HepG2 (cell line): ENCODE data around the gene CLDN9. TPM values are rescaled to one million over a fixed set of nuclear protein-coding genes. Genes with fewer than 3 reads are reported as not detected.

Source experiments
- AKAP8 ChIP-seq: sonication (generic); formaldehyde crosslinking; IDR thresholded peaks from 2 replicates; pipeline ENCODE4 v1.5.1; 2020; ENCODE audit warnings: mild to moderate bottlenecking, missing genetic modification reagents
- BCL6 ChIP-seq: IDR thresholded peaks from 2 replicates; pipeline ENCODE4 v1.6.1; 2016; ENCODE audit warnings: missing genetic modification reagents, missing compliant biosample characterization
- CHCHD3 ChIP-seq: sonication (generic); formaldehyde crosslinking; IDR thresholded peaks from 2 replicates; pipeline ENCODE4 v1.8.0; 2022; ENCODE audit warnings: mild to moderate bottlenecking, missing genetic modification reagents, moderate library complexity
- GABPB1 ChIP-seq: IDR thresholded peaks from 2 replicates; pipeline ENCODE4 v1.6.1; 2016; ENCODE audit warnings: mild to moderate bottlenecking, missing genetic modification reagents, moderate library complexity, missing compliant biosample characterization
- JUN ChIP-seq: sonication (generic); formaldehyde crosslinking; IDR thresholded peaks from 2 replicates; pipeline ENCODE4 v1.4.0; 2020; ENCODE audit warnings: mild to moderate bottlenecking, missing genetic modification reagents
- NFE2 ChIP-seq: sonication (generic); formaldehyde crosslinking; IDR thresholded peaks from 2 replicates; pipeline ENCODE4 v1.4.0; 2020; ENCODE audit warnings: missing genetic modification reagents
- PHF5A ChIP-seq: IDR thresholded peaks from one replicate; pipeline ENCODE4 v1.6.1; 2018; ENCODE audit warnings: low read depth, missing genetic modification reagents; ENCODE audit not compliant: unreplicated experiment
- ZNF772 ChIP-seq: sonication (generic); formaldehyde crosslinking; IDR thresholded peaks from 2 replicates; pipeline ENCODE4 v1.5.0; 2020; ENCODE audit warnings: mild to moderate bottlenecking, missing genetic modification reagents
- ZNF792 ChIP-seq: IDR thresholded peaks from 2 replicates; pipeline ENCODE4 v1.6.1; 2016
- ZXDC ChIP-seq: sonication (generic); formaldehyde crosslinking; IDR thresholded peaks from 2 replicates; pipeline ENCODE4 v1.5.0; 2020; ENCODE audit warnings: mild to moderate bottlenecking, missing genetic modification reagents
- polyA plus RNA-seq, 8 experiments: library from polyadenylated mRNA; depleted of rRNA in 3 of 8; stranded (reverse) in 7 of 8; unstranded in 1 of 8; fragments of >200 nt; fragmentation: Illumina TruSeq in 4 of 8; extraction: Trizol in 4 of 8; gene quantifications; 2 replicates each; pipeline versions ENCODE4 v1.2.1 to v1.2.3, GENCODE V29; 2011 to 2016; ENCODE audit warnings: low read depth in 4 of 8, missing spikeins in 1 of 8, mixed read lengths in 1 of 8; ENCODE audit not compliant: insufficient read depth in 1 of 8
- total RNA-seq, 5 experiments: library from RNA; depleted of rRNA; stranded (reverse); fragments of >200 nt; fragmentation: Illumina TruSeq; extraction: Trizol; gene quantifications; 2 replicates each; pipeline ENCODE4 v1.2.3, GENCODE V29; 2016; ENCODE audit warnings: low read depth in 1 of 5
- TF ChIP-seq, protein P1 (sequence below): sonication (generic); formaldehyde crosslinking; IDR thresholded peaks from one replicate; pipeline ENCODE4 v1.5.1; 2020; ENCODE audit warnings: mild to moderate bottlenecking, missing genetic modification reagents; ENCODE audit errors: not compliant biosample characterization
- TF ChIP-seq, protein P2 (sequence below): sonication (generic); formaldehyde crosslinking; conservative IDR thresholded peaks from 2 replicates; pipeline ENCODE4 v1.5.0; 2020; ENCODE audit warnings: missing genetic modification reagents
- TF ChIP-seq, protein P3 (sequence below), 2 experiments: sonication (generic) in 1 of 2; formaldehyde crosslinking in 1 of 2; IDR thresholded peaks; 2 replicates each; pipeline versions ENCODE4 v1.4.0 to v1.6.1; 2018 to 2020; ENCODE audit warnings: missing genetic modification reagents in 2 of 2, borderline replicate concordance in 1 of 2, low read depth in 1 of 2, mild to moderate bottlenecking in 1 of 2, missing biosample characterization in 1 of 2

CLDN9 gene
- total and polyA plus RNA-seq, 2 of the 13 experiments (the other 11 are each of a cell fraction or from before 2014, with no cell fraction given) = 0.15 to 0.26 TPM

DNA sequence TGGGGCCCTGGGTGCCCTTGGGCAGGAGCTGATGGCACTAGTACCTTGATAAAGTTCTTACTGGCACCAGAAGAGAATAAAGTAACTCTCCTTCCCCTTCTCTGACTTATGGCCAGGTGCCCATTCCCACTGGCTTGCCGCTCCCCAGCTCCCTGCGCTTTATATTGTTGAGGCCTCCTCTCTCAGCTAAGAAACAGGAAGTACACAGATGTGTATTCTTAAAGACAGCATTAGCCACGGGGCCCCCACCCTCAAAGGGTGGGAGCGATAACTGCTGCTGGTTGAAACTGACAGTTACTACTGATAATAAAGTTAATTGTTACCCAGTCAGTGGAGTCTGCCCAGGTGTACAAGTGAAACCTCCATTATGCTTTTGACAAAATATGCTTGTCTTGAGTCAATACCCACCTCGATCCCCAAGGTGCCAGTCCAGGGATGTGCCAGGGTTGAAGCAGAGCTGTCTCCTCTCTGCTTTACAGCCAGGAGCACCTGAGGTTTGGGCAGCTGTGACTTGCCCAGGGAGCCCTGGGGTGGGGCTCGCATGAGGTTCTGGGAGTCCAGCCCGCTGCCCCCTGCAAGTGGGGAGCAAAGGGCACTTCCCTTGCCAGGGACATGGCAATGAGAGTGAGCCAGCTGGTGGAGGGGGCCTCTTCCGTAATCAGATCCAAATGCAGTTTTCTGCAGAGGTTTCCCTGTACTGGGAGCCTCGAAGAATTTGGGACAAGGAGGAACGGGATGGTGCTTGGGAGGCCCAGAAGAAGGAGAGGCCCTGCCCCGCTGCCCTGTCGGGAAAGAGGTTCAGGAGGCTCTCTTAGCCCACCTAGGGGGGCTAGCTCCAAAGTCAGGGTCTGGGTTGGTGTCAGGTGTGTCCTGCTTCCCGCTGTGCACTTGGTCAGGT is 5.4 kb upstream of the CLDN9 start (continued):
- TF ChIP-seq, protein P1, sequence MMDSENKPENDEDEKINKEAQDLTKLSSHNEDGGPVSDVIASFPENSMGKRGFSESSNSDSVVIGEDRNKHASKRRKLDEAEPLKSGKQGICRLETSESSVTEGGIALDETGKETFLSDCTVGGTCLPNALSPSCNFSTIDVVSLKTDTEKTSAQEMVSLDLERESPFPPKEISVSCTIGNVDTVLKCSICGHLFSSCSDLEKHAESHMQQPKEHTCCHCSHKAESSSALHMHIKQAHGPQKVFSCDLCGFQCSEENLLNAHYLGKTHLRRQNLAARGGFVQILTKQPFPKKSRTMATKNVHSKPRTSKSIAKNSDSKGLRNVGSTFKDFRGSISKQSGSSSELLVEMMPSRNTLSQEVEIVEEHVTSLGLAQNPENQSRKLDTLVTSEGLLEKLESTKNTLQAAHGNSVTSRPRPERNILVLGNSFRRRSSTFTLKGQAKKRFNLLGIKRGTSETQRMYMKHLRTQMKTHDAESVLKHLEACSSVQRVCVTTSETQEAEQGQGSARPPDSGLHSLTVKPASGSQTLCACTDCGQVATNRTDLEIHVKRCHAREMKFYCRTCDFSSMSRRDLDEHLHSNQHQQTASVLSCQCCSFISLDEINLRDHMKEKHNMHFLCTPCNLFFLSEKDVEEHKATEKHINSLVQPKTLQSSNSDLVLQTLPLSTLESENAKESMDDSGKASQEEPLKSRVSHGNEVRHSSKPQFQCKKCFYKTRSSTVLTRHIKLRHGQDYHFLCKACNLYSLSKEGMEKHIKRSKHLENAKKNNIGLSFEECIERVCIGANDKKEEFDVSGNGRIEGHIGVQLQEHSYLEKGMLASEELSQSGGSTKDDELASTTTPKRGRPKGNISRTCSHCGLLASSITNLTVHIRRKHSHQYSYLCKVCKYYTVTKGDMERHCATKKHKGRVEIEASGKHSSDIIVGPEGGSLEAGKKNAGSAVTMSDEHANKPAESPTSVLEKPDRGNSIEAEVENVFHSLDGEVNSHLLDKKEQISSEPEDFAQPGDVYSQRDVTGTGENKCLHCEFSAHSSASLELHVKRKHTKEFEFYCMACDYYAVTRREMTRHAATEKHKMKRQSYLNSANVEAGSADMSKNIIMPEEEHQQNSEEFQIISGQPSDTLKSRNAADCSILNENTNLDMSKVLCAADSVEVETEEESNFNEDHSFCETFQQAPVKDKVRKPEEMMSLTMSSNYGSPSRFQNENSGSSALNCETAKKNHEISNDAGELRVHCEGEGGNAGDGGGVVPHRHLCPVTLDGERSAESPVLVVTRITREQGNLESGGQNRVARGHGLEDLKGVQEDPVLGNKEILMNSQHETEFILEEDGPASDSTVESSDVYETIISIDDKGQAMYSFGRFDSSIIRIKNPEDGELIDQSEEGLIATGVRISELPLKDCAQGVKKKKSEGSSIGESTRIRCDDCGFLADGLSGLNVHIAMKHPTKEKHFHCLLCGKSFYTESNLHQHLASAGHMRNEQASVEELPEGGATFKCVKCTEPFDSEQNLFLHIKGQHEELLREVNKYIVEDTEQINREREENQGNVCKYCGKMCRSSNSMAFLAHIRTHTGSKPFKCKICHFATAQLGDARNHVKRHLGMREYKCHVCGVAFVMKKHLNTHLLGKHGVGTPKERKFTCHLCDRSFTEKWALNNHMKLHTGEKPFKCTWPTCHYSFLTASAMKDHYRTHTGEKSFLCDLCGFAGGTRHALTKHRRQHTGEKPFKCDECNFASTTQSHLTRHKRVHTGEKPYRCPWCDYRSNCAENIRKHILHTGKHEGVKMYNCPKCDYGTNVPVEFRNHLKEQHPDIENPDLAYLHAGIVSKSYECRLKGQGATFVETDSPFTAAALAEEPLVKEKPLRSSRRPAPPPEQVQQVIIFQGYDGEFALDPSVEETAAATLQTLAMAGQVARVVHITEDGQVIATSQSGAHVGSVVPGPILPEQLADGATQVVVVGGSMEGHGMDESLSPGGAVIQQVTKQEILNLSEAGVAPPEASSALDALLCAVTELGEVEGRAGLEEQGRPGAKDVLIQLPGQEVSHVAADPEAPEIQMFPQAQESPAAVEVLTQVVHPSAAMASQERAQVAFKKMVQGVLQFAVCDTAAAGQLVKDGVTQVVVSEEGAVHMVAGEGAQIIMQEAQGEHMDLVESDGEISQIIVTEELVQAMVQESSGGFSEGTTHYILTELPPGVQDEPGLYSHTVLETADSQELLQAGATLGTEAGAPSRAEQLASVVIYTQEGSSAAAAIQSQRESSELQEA = no peak
- TF ChIP-seq AKAP8 (CRISPR knock-in tag) (no peak), BCL6 (CRISPR knock-in tag) (0 out of 2 replicates have a peak, but pooled peaks have one; percentile 28), PHF5A (no peak), ZNF772 (CRISPR knock-in tag) (no peak), NFE2 (CRISPR knock-in tag) (no peak), CHCHD3 (CRISPR knock-in tag) (no peak), GABPB1 (CRISPR knock-in tag) (no peak; the same call in 1 of the 2 replicates), ZNF792 (CRISPR knock-in tag) (no peak), ZXDC (no peak), JUN (no peak)
- TF ChIP-seq, protein P2, sequence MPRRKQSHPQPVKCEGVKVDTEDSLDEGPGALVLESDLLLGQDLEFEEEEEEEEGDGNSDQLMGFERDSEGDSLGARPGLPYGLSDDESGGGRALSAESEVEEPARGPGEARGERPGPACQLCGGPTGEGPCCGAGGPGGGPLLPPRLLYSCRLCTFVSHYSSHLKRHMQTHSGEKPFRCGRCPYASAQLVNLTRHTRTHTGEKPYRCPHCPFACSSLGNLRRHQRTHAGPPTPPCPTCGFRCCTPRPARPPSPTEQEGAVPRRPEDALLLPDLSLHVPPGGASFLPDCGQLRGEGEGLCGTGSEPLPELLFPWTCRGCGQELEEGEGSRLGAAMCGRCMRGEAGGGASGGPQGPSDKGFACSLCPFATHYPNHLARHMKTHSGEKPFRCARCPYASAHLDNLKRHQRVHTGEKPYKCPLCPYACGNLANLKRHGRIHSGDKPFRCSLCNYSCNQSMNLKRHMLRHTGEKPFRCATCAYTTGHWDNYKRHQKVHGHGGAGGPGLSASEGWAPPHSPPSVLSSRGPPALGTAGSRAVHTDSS = no peak
- TF ChIP-seq, protein P3, sequence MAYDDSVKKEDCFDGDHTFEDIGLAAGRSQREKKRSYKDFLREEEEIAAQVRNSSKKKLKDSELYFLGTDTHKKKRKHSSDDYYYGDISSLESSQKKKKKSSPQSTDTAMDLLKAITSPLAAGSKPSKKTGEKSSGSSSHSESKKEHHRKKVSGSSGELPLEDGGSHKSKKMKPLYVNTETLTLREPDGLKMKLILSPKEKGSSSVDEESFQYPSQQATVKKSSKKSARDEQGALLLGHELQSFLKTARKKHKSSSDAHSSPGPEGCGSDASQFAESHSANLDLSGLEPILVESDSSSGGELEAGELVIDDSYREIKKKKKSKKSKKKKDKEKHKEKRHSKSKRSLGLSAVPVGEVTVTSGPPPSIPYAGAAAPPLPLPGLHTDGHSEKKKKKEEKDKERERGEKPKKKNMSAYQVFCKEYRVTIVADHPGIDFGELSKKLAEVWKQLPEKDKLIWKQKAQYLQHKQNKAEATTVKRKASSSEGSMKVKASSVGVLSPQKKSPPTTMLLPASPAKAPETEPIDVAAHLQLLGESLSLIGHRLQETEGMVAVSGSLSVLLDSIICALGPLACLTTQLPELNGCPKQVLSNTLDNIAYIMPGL (CRISPR knock-in tag; IDR thresholded peaks at IDR 0.05; ENCODE audit: borderline replicate concordance in 1 of 2, low read depth in 1 of 2) = no peak; a peak in 1 of 4 replicates
